Activated CD8-positive, alpha-beta T cell treated with anti-CD3 and anti-CD28 coated beads, Interleukin-2, amount 10 ng/mL, durations not matched to agents 7 days and 5 days (primary cell): ENCODE data around the gene RELT. TPM values are rescaled to one million over a fixed set of nuclear protein-coding genes. Genes with fewer than 3 reads are reported as not detected.

Source experiments
- ATAC-seq: fragments of 150-1000 bp; cut with Tn5 transposase; one replicate; pipeline ENCODE4 v1.10.0; 2021; ENCODE audit warnings: moderate library complexity
- CTCF ChIA-PET: fragments of 350-600 bp; sonication (Branson Sonifier 250); formaldehyde crosslinking; loops from one replicate; lab custom pipeline; 2021; ENCODE audit warnings: antibody characterized with exemption; lab: Charles Lee
- POLR2A ChIA-PET: fragments of 350-600 bp; sonication (Branson Sonifier 250); formaldehyde crosslinking; loops from one replicate; lab custom pipeline; 2021; ENCODE audit warnings: antibody characterized with exemption; lab: Charles Lee
- DNase-seq: peaks from one replicate; pipeline ENCODE4 v3.0.0-alpha.2; 2020
- H3K27ac Mint-ChIP-seq: one replicate; pipeline ENCODE4 v1.8.0; 2021; ENCODE audit warnings: mild to moderate bottlenecking, mixed read lengths
- H3K27me3 Mint-ChIP-seq: one replicate; pipeline ENCODE4 v1.8.0; 2021; ENCODE audit warnings: low read depth, mixed read lengths
- H3K36me3 Mint-ChIP-seq: one replicate; pipeline ENCODE4 v1.8.0; 2021; ENCODE audit warnings: low read depth, mixed read lengths
- H3K4me1 Mint-ChIP-seq: one replicate; pipeline ENCODE4 v1.8.0; 2021; ENCODE audit warnings: low read depth, mixed read lengths
- H3K4me3 Mint-ChIP-seq: one replicate; pipeline ENCODE4 v1.8.0; 2021; ENCODE audit warnings: mild to moderate bottlenecking, mixed read lengths
- H3K9me3 Mint-ChIP-seq: one replicate; pipeline ENCODE4 v1.8.0; 2022; ENCODE audit warnings: mixed read lengths; ENCODE audit not compliant: insufficient read depth
- total RNA-seq, 2 experiments: library from RNA; stranded (reverse); gene quantifications; one replicate each; pipeline ENCODE4 v1.2.3, GENCODE V29; 2021

RELT gene
- total RNA-seq, 2 experiments from 2014 or later: 28.6 to 33.2 TPM

DNA sequence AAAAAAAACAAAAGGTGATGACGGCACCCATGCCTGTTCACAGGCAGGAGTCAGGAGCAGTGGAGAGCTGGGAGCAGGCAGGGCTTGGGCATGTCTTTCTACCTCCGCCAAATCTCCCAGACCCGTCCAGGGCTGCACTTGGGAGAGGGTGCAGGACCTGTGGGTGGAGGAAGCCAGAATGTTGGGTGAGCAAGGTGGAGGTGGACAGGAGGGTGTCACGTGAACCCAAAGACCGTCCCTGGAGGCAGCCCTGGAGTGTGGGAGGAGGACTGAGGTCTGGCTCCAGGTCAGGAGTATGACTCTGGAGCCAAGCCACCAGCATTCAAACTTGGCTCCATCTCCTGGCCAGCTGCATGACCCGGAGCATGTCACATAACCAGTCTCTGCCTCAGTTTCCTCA is 26.6 kb upstream of the RELT start:
- DNase-seq (no peak), ATAC-seq (no peak)
- ChIA-PET POLR2A (no interaction called here), CTCF (interaction anchor here (1.0 to 6.3 kb wide), 11 partner anchors 11 to 312 kb away, joined by 3 to 101 read pairs (median 58); partner anchors contain the start of gene ARHGEF17)
- Mint-ChIP-seq H3K27ac (no peak overlapping the region), H3K4me1 (peaks cover 14% of the 10 kb centered on the region), H3K9me3 (no peaks in the 10 kb centered on the region), H3K27me3 (peaks cover 2% of the 10 kb centered on the region), H3K36me3 (no peaks in the 10 kb centered on the region), H3K4me3 (no peak overlapping the region)

DNA sequence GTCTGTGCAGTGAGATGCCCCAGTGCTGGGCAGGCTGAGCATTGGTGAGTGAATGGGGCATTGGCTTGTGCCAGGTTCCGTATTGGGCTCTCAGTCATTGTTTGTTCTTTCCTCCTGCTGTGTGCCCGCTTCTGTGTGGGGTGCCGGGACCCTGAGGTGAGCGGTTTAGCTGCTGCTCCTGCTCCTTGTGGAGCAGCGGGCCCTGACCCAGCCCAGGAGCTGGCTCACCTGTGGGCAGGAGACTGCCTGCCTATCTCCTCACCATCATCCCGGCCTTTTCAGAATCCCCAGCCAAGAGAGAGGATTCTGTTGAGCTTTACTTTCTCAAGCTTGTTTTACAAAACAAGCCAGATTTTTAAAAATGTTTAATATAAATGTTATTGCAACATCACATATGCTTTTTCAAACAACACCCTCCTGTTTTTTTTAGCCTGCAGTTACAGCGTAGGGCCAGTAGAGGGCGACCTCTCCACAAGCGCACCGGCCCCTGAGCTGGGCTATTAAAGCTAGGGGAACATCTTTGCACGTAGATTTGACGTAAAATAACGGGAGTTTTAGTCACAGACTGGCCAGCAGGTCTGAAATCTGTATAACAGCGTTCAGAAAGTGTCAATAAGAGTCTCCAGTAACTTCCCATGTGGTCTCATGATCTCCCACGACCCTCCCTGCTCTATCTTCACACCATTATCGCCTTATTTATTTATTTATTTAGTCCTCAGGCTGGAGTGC is 25.1 kb upstream of the RELT start:
- CTCF ChIA-PET: interaction anchor here (0.6 to 6.3 kb wide), 44 partner anchors 9 to 580 kb away, joined by 3 to 101 read pairs (median 5); partner anchors contain the start of genes ARHGEF17, FAM168A, PLEKHB1 and RELT
- Mint-ChIP-seq H3K36me3 (no peaks in the 10 kb centered on the region), H3K4me3 (no peak overlapping the region), H3K27me3 (peaks cover 2% of the 10 kb centered on the region), H3K9me3 (no peaks in the 10 kb centered on the region), H3K27ac (no peak overlapping the region), H3K4me1 (peaks cover 14% of the 10 kb centered on the region)
- ATAC-seq (peak; percentile 66), DNase-seq (peak; percentile 73)
- POLR2A ChIA-PET: interaction anchor here (1.0 to 1.1 kb wide), 2 partner anchors 21 to 24 kb away, joined by 3 read pairs; no protein-coding TSS in a partner anchor

DNA sequence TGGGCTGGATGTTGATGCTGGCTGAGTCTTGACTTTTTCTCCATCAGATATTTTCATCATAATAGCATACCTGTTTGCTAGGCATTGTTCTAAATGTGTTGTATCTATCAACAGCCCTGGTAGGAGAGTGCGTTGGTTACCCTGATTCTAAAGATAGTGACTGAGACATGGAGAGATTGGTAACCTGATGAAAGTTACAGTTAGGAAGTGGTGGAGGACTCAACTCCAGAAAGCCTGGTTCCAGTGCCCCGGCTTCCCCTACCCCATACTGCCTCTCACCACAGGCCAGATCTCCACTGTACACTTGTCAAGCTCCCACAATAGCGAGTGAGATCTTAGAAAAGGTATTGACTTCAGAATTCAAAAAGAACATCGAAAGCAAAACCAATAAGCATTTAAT is 22.8 kb upstream of the RELT start:
- Mint-ChIP-seq H3K27ac (peak overlapping the region; percentile 6), H3K36me3 (no peaks in the 10 kb centered on the region), H3K4me1 (peaks cover 14% of the 10 kb centered on the region), H3K4me3 (no peak overlapping the region), H3K9me3 (no peaks in the 10 kb centered on the region), H3K27me3 (peaks cover under 1% of the 10 kb centered on the region)
- ChIA-PET POLR2A (interaction anchor here (0.6 to 1.0 kb wide), 2 partner anchors 20 to 26 kb away, joined by 4 to 5 read pairs; no protein-coding TSS in a partner anchor), CTCF (interaction anchor here (1.5 to 6.3 kb wide), 4 partner anchors 12 to 40 kb away, joined by 5 to 101 read pairs (median 60); no protein-coding TSS in a partner anchor)
- ATAC-seq (peak; percentile 32), DNase-seq (no peak)

DNA sequence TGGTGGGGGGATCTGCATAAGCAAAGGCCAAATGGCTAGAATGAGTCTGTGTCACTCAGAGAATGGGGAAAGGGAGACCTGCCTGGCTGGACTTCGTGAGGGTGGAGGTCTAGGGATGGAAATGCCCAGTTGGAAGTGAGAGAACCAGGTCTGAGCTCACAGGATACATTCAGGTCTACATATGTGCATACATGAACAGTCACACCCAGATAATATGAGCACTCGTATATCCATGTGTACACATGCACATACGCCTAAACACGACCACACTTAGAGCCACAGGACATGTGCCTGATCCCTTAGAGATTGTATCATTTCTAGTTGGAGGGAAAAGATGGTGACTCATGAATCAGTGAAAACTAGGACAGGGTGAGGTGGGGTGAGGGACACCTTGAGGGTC is 21.1 kb upstream of the RELT start:
- no peak for DNase-seq
- no peak for ATAC-seq
- Mint-ChIP-seq H3K27me3 (no peaks in the 10 kb centered on the region), H3K27ac (no peak overlapping the region), H3K4me3 (no peak overlapping the region), H3K4me1 (peaks cover 13% of the 10 kb centered on the region), H3K36me3 (no peaks in the 10 kb centered on the region), H3K9me3 (no peaks in the 10 kb centered on the region)
- CTCF ChIA-PET: interaction anchor here (1.6 kb wide), 1 partner anchor 10 kb away, joined by 7 read pairs; no protein-coding TSS in a partner anchor
- POLR2A ChIA-PET: no interaction called here

DNA sequence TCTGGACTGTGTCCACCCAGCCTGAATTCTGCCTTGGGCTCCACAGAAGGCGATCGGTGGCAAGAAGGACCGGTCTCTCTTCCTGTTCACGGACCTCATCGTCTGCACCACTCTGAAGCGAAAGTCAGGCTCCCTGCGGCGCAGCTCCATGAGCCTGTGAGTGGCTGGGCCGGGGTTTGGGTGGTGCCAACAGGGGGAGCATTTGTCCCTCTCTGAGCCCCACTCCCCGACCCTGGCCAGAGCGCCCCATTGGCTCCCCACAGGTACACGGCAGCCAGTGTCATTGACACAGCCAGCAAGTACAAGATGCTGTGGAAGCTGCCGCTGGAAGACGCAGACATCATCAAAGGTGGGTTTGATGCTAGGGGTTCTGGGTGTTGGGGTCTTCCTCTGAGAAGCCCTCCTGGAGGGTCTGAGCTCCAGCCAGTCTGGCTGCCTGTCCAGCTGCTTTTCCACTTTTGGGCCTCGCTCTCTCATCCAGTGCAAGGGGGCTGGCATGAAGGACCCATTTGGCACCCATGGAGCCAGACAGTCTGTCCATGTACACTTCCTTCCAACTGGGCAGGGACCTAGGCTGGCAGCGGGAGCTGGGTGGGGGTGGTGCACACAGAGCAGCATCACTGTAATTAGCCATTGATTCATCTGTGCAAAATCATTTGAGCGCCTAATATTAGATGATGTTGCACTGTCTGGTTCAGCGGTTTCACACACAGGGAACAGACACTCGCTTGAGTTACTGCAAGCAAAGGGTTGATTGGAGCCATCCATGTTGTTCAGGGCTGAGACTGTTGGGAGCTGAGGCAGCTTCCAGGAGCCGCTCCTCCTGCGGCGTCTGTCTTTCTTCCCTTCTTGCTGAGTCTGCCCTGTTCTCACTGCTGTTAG is 19.0 kb upstream of the RELT start:
- H3K27me3 Mint-ChIP-seq: no peaks in the 10 kb centered on the region
- no peaks in the 10 kb centered on the region for H3K36me3 Mint-ChIP-seq
- no peak for ATAC-seq
- DNase-seq: no peak
- no peak overlapping the region for H3K4me3 Mint-ChIP-seq
- ChIA-PET CTCF (interaction anchor here (1.0 to 4.4 kb wide), 3 partner anchors 20 to 36 kb away, joined by 3 to 25 read pairs (median 18); no protein-coding TSS in a partner anchor), POLR2A (interaction anchor here (0.5 kb wide), 1 partner anchor 20 kb away, joined by 4 read pairs; no protein-coding TSS in a partner anchor)
- no peaks in the 10 kb centered on the region for H3K9me3 Mint-ChIP-seq
- peaks cover 6% of the 10 kb centered on the region for H3K4me1 Mint-ChIP-seq
- no peak overlapping the region for H3K27ac Mint-ChIP-seq

DNA sequence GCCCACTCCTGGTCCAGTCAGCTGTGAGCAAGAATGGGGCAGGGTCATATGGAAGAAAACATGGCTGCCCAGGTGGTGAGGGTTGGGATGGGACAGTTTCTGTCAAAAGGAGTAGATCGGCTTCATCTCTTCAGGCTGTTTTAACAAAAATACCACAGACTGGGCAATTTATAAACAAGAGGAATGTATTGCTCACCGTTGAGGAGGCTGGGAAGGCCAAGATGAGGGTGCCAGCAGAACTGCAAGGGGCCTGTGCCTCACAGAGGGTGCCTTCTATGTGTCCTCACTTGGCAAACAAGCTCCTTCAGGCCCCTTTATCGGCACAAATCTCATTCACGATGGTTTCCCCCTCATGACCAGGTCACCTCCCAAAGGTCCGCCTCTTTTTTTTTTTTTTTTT is 18.1 kb upstream of the RELT start:
- no peak for ATAC-seq

DNA sequence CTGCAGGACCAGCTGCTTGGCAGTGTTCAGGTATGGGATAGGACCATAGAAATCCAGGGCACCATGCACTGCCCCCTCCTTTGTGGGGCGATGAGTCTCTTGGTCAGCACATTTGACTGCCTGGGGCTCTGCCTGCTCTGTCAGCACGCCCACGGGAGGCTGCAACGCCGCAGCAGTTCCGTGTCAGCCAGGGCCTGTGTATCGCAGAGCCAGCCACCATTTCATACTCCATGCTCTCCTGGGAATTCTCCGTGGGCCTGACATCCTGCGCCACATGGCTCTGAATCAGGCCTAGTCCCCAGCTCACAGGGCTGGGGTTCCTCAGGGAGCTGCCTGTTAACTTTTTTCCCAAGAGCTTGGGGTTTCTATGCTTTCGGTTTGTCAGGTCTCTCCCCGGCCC is 16.9 kb upstream of the RELT start:
- H3K4me3 Mint-ChIP-seq: no peak overlapping the region
- H3K9me3 Mint-ChIP-seq: no peaks in the 10 kb centered on the region
- no peak for ATAC-seq
- H3K27me3 Mint-ChIP-seq: no peaks in the 10 kb centered on the region
- no peak overlapping the region for H3K27ac Mint-ChIP-seq
- ChIA-PET POLR2A (interaction anchor here (0.6 kb wide), 1 partner anchor 803 kb away, joined by 3 read pairs; no protein-coding TSS in a partner anchor), CTCF (interaction anchor here (0.6 to 4.4 kb wide), 8 partner anchors 8 to 64 kb away, joined by 3 to 59 read pairs (median 14); no protein-coding TSS in a partner anchor)
- no peaks in the 10 kb centered on the region for H3K36me3 Mint-ChIP-seq
- no peak for DNase-seq
- H3K4me1 Mint-ChIP-seq: peaks cover under 1% of the 10 kb centered on the region

More for the DNA sequence above, 18.1 kb upstream of the RELT start:
- DNase-seq: no peak
- Mint-ChIP-seq H3K4me3 (no peak overlapping the region), H3K27ac (no peak overlapping the region), H3K9me3 (no peaks in the 10 kb centered on the region), H3K36me3 (no peaks in the 10 kb centered on the region), H3K4me1 (peaks cover 6% of the 10 kb centered on the region), H3K27me3 (no peaks in the 10 kb centered on the region)
- POLR2A ChIA-PET: no interaction called here
- CTCF ChIA-PET: interaction anchor here (1.0 to 4.4 kb wide), 3 partner anchors 19 to 35 kb away, joined by 3 to 25 read pairs (median 18); no protein-coding TSS in a partner anchor

DNA sequence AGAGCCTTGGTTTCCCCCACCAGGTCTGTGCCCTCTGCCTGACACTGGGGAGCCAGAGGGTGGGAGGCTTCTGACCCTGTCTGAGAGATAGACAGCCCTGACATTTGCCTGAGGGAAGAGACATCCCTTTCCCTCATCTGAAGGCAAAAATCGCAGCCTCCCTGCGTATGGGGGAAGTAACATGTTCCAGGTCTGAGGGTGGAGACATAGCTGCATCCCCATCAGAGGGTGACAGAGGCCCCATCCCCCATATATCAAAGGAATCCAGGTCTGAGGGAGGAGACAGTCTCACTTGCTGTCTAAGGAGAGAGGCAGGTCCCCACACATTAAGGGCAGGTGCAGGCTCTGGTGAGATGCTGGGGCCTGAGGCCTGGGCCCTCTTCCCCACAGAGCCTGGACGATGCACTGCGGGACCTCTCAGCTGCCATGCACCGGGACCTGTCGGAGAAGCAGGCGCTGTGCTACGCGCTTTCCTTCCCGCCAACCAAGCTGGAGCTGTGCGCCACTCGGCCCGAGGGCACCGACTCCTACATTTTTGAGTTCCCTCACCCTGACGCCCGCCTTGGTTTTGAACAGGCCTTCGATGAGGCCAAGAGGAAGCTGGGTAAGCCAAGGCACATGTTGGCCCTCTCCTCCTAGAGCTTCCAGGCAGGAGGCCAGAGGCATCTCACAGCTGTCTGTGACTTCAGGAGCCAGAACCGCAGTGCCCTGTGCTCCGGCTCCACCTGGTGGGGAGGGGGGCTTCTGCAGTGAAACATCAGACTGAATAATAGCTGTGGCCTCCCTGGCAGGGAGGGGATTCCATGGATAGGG is 16.1 kb upstream of the RELT start:
- Mint-ChIP-seq H3K27me3 (no peaks in the 10 kb centered on the region), H3K36me3 (no peaks in the 10 kb centered on the region), H3K4me3 (no peak overlapping the region), H3K9me3 (no peaks in the 10 kb centered on the region), H3K4me1 (peaks cover 6% of the 10 kb centered on the region), H3K27ac (no peak overlapping the region)
- peak; percentile 37 for ATAC-seq
- peak; percentile 49 for DNase-seq
- ChIA-PET POLR2A (no interaction called here), CTCF (interaction anchor here (0.7 to 4.4 kb wide), 14 partner anchors 9 to 249 kb away, joined by 3 to 59 read pairs (median 4); no protein-coding TSS in a partner anchor)

DNA sequence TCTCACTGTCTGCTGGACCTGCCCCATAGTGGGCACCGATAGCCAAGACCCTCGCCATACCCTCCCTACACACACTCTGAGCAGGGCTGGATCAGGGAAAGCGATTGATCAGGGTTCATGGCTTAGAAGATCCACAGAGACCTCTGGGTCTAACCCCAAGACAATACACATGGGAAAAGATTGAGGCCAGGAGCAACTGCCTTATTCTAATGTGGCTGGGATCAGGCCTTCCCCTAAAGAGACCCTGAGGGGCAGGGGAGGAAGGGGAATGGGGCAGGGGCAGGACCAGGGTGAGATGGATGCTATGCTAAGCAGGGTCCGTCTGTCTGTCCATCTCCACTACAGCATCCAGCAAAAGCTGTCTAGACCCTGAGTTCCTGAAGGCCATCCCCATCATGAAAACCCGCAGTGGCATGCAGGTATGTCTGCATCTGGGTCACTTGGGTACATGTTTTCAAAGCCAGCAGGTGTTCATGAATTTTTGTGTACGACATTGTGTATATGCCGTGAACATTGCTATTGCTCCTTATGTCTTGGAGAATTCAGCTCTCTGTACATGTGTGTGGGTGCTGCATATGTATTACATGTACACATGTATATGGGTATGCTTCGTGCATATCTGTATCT is 15.3 kb upstream of the RELT start:
- POLR2A ChIA-PET: no interaction called here

DNA sequence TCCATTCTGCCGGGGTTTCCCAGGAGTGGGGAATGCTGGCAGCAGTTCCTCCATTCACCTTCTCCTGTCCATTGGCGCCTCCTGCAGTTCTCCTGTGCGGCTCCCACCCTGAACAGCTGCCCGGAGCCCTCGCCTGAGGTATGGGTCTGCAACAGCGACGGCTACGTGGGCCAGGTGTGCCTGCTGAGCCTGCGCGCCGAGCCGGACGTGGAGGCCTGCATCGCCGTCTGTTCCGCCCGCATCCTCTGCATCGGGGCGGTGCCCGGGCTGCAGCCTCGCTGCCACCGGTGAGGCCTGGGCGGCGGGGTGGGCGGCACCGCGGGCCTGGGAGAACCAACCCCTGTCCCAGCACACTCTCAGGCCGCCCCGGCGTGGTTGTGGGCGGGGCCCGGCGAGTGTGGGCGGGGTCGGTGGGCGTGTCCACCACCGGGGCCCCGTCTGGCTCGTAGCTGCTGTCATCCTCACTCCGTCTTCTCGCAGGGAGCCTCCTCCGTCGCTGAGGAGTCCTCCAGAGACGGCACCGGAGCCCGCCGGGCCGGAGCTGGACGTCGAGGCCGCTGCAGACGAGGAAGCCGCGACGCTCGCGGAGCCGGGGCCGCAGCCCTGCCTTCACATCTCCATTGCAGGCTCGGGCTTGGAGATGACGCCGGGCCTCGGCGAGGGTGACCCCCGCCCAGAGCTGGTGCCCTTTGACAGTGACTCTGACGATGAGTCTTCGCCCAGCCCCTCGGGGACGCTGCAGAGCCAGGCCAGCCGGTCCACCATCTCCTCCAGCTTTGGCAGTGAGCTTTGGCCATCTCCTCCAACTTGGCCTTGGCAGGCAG is 14.0 kb upstream of the RELT start:
- H3K27ac Mint-ChIP-seq: no peak overlapping the region
- H3K4me3 Mint-ChIP-seq: no peak overlapping the region
- no peaks in the 10 kb centered on the region for H3K36me3 Mint-ChIP-seq
- ATAC-seq (no peak), DNase-seq (no peak)
- H3K27me3 Mint-ChIP-seq: no peaks in the 10 kb centered on the region
- H3K9me3 Mint-ChIP-seq: no peaks in the 10 kb centered on the region
- ChIA-PET CTCF (interaction anchor here (0.9 to 5.5 kb wide), 6 partner anchors 11 to 32 kb away, joined by 3 to 59 read pairs (median 4); no protein-coding TSS in a partner anchor), POLR2A (no interaction called here)
- peaks cover 27% of the 10 kb centered on the region for H3K4me1 Mint-ChIP-seq

More for the DNA sequence above, 15.3 kb upstream of the RELT start:
- Mint-ChIP-seq H3K4me3 (no peak overlapping the region), H3K4me1 (peaks cover 14% of the 10 kb centered on the region), H3K9me3 (no peaks in the 10 kb centered on the region), H3K36me3 (no peaks in the 10 kb centered on the region), H3K27me3 (no peaks in the 10 kb centered on the region), H3K27ac (no peak overlapping the region)
- CTCF ChIA-PET: interaction anchor here (0.7 to 4.4 kb wide), 12 partner anchors 10 to 249 kb away, joined by 3 to 59 read pairs (median 5); no protein-coding TSS in a partner anchor
- ATAC-seq: no peak
- no peak for DNase-seq
